ENCODE results near the gene TNS4. TPM values are rescaled to one million over a fixed set of nuclear protein-coding genes. Genes with fewer than 3 reads are reported as not detected.
A peak's percentile ranks its signal among the peaks of the same experiment; 100 is the strongest.

Gene TNS4
- total and polyA plus RNA-seq, 9 of the 15 experiments (the other 6 are each of a cell fraction or from before 2014, with no cell fraction given): 0.04 to 0.73 (median 0.24) TPM; not detected in 1

- TF ChIP-seq ZBTB49 (CRISPR knock-in tag; IDR thresholded peaks at IDR 0.05; ENCODE audit: borderline replicate concordance) (no peak), RHOXF2B (CRISPR knock-in tag; conservative IDR thresholded peaks at IDR 0.05) (no peak), MTF1 (CRISPR knock-in tag; IDR thresholded peaks at IDR 0.05; ENCODE audit: borderline replicate concordance) (no peak), ZNF197 (CRISPR knock-in tag; IDR thresholded peaks at IDR 0.05; ENCODE audit: low read depth) (no peak), MIER1 (IDR thresholded peaks at IDR 0.05; ENCODE audit: low read depth) (no peak), CHD4 (IDR thresholded peaks at IDR 0.05; ENCODE audit: insufficient read depth, insufficient replicate concordance, low read depth, low read length, poor library complexity, severe bottlenecking) (peak; percentile 68), CBFB (CRISPR knock-in tag; IDR thresholded peaks at IDR 0.05) (no peak), HNRNPLL (IDR thresholded peaks at IDR 0.05; ENCODE audit: low read depth, low read length, poor library complexity, severe bottlenecking) (no peak), DIDO1 (tag; IDR thresholded peaks at IDR 0.05; ENCODE audit: low read depth) (no peak), U2AF2 (optimal IDR thresholded peaks at IDR 0.05; ENCODE audit: low read depth, low read length) (no peak), RCOR1 (IDR thresholded peaks at IDR 0.05; ENCODE audit: borderline replicate concordance in 1 of 2, low read depth in 2 of 2, low read length in 2 of 2) (peak in 1 of 2 experiments; percentile 51; a peak in 2 of 4 replicates), ZNF639 (CRISPR knock-in tag; conservative IDR thresholded peaks at IDR 0.05 in 1 of 2, IDR thresholded peaks at IDR 0.05 in 1 of 2) (no peak), PCBP1 (IDR thresholded peaks at IDR 0.05; ENCODE audit: low read depth, low read length, poor library complexity, severe bottlenecking) (no peak), ZNF668 (CRISPR knock-in tag; IDR thresholded peaks at IDR 0.05) (no peak), ETS2 (tag; IDR thresholded peaks at IDR 0.05; ENCODE audit: borderline replicate concordance, poor library complexity, severe bottlenecking) (no peak), RBM15 (IDR thresholded peaks at IDR 0.05; ENCODE audit: insufficient read depth, low read length) (no peak), BCOR (IDR thresholded peaks at IDR 0.05) (peak; percentile 94), SIN3B (IDR thresholded peaks at IDR 0.05; ENCODE audit: low read depth) (no peak), DPF2 (IDR thresholded peaks at IDR 0.05) (no peak), NCOA6 (IDR thresholded peaks at IDR 0.05) (no peak), PCBP2 (IDR thresholded peaks at IDR 0.05; ENCODE audit: low read depth, low read length, poor library complexity, severe bottlenecking) (no peak), FOXP4 (CRISPR knock-in tag; IDR thresholded peaks at IDR 0.05; ENCODE audit: borderline replicate concordance) (no peak), KAT2B (IDR thresholded peaks at IDR 0.05; ENCODE audit: low read depth, low read length) (no peak), PTRF (tag; IDR thresholded peaks at IDR 0.05) (no peak)
These were observed 15.9 kb upstream of the TNS4 start (continued) for GRCh38 chr17:40517286-40517662.

All from K562 (cell line).